OCI-LY7 (cell line): ENCODE results near the gene CERS4. TPM values are rescaled to one million over a fixed set of nuclear protein-coding genes. Genes with fewer than 3 reads are reported as not detected.

Experiments used
- BruUV-seq: library from RNA; stranded (reverse); fragments of 400-500 nt; replicated peaks from 2 replicates; lab custom pipeline; 2021; lab: Mats Ljungman, UMichigan
- CTCF ChIA-PET: fragments of 300-600 bp; sonication (Branson Sonifier 250); formaldehyde crosslinking; loops from one replicate; lab custom pipeline; 2022; ENCODE audit warnings: antibody characterized with exemption; ENCODE audit not compliant: unreplicated experiment; lab: Charles Lee
- POLR2A ChIA-PET: fragments of 300-600 bp; sonication (Branson Sonifier 250); formaldehyde crosslinking; loops from one replicate; lab custom pipeline; 2022; ENCODE audit warnings: antibody characterized with exemption; lab: Charles Lee
- DNase-seq: peaks from one replicate; pipeline ENCODE4 v3.0.0-alpha.2; 2015; ENCODE audit warnings: low spot score
- H2AFZ ChIP-seq: fragments of 200-600 bp; sonication (generic), shearing (Covaris generic); 2 replicates; pipeline ENCODE4 v1.6.1; 2014; ENCODE audit warnings: mild to moderate bottlenecking, antibody characterized with exemption, low read length, moderate library complexity
- H3K27ac ChIP-seq: fragments of 200-600 bp; sonication (generic); 2 replicates; pipeline ENCODE4 v1.5.1; 2014; ENCODE audit warnings: mixed run types, low read depth, mild to moderate bottlenecking, moderate library complexity, low read length, inconsistent platforms; ENCODE audit not compliant: poor library complexity, severe bottlenecking
- H3K36me3 ChIP-seq: fragments of 200-600 bp; sonication (generic); 2 replicates; pipeline ENCODE4 v1.6.1; 2014; ENCODE audit warnings: mild to moderate bottlenecking, antibody characterized with exemption, low read length, moderate library complexity, mixed read lengths; ENCODE audit not compliant: insufficient read depth
- H3K4me1 ChIP-seq: fragments of 200-600 bp; sonication (generic); 2 replicates; pipeline ENCODE4 v1.5.1; 2014; ENCODE audit warnings: mild to moderate bottlenecking, low read length; ENCODE audit not compliant: insufficient read depth, poor library complexity, severe bottlenecking
- H3K4me2 ChIP-seq: fragments of 200-600 bp; sonication (generic); 2 replicates; pipeline ENCODE4 v1.6.1; 2014; ENCODE audit warnings: mild to moderate bottlenecking, low read length
- H3K4me3 ChIP-seq: fragments of 200-600 bp; sonication (generic); 2 replicates; pipeline ENCODE4 v1.5.1; 2014; ENCODE audit warnings: mild to moderate bottlenecking, low read depth, low read length; ENCODE audit not compliant: poor library complexity, severe bottlenecking
- H3K79me2 ChIP-seq: fragments of 200-600 bp; sonication (generic); 2 replicates; pipeline ENCODE4 v1.6.1; 2016; ENCODE audit warnings: low read depth, mild to moderate bottlenecking, low read length, moderate library complexity, mixed read lengths; ENCODE audit not compliant: insufficient read depth
- H3K9me2 ChIP-seq: fragments of 200-600 bp; sonication (generic); 2 replicates; pipeline ENCODE4 v1.6.1; 2016; ENCODE audit warnings: mild to moderate bottlenecking, low read length, mixed read lengths; ENCODE audit not compliant: insufficient read depth
- H3K9me3 ChIP-seq: fragments of 200-600 bp; sonication (generic); 2 replicates; pipeline ENCODE4 v1.6.1; 2014; ENCODE audit warnings: mild to moderate bottlenecking, mixed run types, low read length, mixed read lengths
- H4K20me1 ChIP-seq: fragments of 200-600 bp; sonication (generic); 2 replicates; pipeline ENCODE4 v1.6.1; 2014; ENCODE audit warnings: mild to moderate bottlenecking, antibody characterized with exemption, low read length, moderate library complexity, mixed read lengths; ENCODE audit not compliant: insufficient read depth
- CTCF ChIP-seq: fragments of 200-600 bp; sonication (generic); conservative IDR thresholded peaks from 2 replicates; pipeline ENCODE4 v1.5.1; 2014; ENCODE audit warnings: mild to moderate bottlenecking, antibody characterized with exemption, low read length, moderate library complexity, mixed read lengths
- EZH2phosphoT487 ChIP-seq: fragments of 200-600 bp; sonication (generic); IDR thresholded peaks from 2 replicates; pipeline ENCODE4 v1.6.1; 2018; ENCODE audit warnings: low read depth, borderline replicate concordance, mild to moderate bottlenecking, mixed run types, antibody characterized with exemption, low read length, moderate library complexity, mixed read lengths
- intact Hi-C: fragments of 100-400 bp; cut with micrococcal nuclease; formaldehyde crosslinking; loops from one replicate; pipeline ENCODE4 v1.10.0; 2022; ENCODE audit not compliant: unreplicated experiment
- total RNA-seq, 2 experiments: library from RNA; depleted of rRNA in 1 of 2; stranded (reverse); fragments of >200 nt in 1 of 2; shearing (Covaris generic) in 1 of 2; gene quantifications; 2 replicates each; pipeline ENCODE4 v1.2.3, GENCODE V29; 2014 to 2022

CERS4 gene
- total RNA-seq, 2 experiments from 2014 or later: 36.8 to 54.9 TPM

GRCh38 chr19:8302357-8302691 lies 93.2 kb downstream of the CERS4 start:
- no peaks in the 10 kb centered on the region for H4K20me1 ChIP-seq
- ChIA-PET CTCF (no interaction called here), POLR2A (interaction anchor here (0.6 kb wide), 1 partner anchor 45 kb away, joined by 3 read pairs; no protein-coding TSS in a partner anchor)
- H3K79me2 ChIP-seq: peaks cover 17% of the 10 kb centered on the region; the same call in 1 of the 2 replicates
- H3K27ac ChIP-seq: no peak overlapping the region
- H3K9me2 ChIP-seq: no peaks in the 10 kb centered on the region
- H2AFZ ChIP-seq: no peak overlapping the region
- H3K4me2 ChIP-seq: no peak overlapping the region
- H3K9me3 ChIP-seq: no peaks in the 10 kb centered on the region
- TF ChIP-seq CTCF (no peak), EZH2phosphoT487 (no peak)
- intact Hi-C loops: no loop called here
- no peak overlapping the region for H3K4me3 ChIP-seq
- no TSS peak for BruUV-seq
- DNase-seq: no peak
- peaks cover 15% of the 10 kb centered on the region for H3K4me1 ChIP-seq
- H3K36me3 ChIP-seq: peaks cover 40% of the 10 kb centered on the region

DNA sequence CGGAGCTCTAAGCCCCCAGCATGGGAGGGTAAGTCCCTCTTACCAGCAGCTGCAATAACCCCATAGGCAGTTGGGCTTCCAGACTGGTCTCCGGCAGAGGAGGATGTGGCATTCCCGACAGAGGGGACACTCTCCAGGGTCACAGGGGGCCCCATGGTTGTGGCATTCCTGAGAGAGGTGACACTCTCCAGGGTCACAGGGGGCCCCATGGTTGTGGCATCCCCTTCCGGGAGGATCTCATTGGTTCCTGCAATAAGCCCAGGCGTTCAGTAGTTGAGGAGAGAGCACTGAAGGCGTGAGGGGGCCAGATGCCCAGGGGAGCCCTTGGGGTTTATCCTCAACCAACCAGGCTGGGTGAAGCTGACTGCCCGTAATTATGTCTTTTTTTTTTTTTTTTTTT lies 93.6 kb downstream of the CERS4 start:
- no peaks in the 10 kb centered on the region for H4K20me1 ChIP-seq
- no TSS peak for BruUV-seq
- H3K9me3 ChIP-seq: no peaks in the 10 kb centered on the region
- H3K4me1 ChIP-seq: peaks cover 15% of the 10 kb centered on the region
- no peak overlapping the region for H3K4me3 ChIP-seq
- ChIA-PET CTCF (no interaction called here), POLR2A (interaction anchor here (0.6 kb wide), 1 partner anchor 46 kb away, joined by 3 read pairs; no protein-coding TSS in a partner anchor)
- TF ChIP-seq CTCF (no peak), EZH2phosphoT487 (no peak)
- H3K27ac ChIP-seq: no peak overlapping the region
- H2AFZ ChIP-seq: no peak overlapping the region
- intact Hi-C loops: no loop called here
- peaks cover 40% of the 10 kb centered on the region for H3K36me3 ChIP-seq
- DNase-seq: no peak
- peaks cover 21% of the 10 kb centered on the region; the same call in 1 of the 2 replicates for H3K79me2 ChIP-seq
- no peak overlapping the region for H3K4me2 ChIP-seq
- H3K9me2 ChIP-seq: no peaks in the 10 kb centered on the region

DNA sequence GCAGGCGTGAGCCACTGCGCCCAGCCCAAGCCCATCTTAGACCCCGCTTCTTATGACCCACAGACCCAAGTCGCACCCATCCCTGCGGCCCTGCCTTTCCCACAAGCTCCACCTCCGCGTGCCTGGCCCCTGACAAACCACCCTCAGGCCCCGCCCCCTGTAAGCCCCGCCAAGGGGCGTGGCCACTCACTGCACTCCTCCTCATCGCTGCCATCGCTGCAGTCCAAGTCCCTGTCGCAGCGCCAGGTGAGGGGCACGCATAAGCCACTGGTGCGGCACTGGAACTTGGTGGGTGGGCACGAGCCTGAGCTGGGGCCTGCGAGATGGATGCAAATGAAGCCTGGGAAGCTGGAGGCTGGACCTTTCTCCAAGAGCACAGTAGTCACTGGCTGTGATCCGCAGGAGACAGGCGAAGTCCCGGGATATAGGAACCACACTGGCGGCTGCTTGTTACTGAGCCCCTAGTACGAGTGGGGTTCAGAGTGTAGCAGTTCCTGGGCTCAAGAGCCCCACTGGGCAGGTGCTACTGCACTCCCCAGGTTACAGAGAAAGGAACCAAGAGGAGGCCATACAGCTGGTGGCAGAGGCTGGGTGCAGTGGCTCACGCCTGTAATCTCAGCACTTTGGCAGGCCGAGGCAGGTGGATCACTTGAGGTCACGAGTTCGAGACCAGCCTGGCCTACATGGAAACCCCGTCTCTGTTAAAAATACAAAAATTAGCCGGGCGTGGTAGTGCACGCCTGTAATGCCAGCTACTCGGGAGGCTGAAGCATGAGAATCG lies 95.9 kb downstream of the CERS4 start:
- DNase-seq: peak; percentile 58
- BruUV-seq: no TSS peak
- Histone ChIP-seq H3K4me1 (peaks cover 19% of the 10 kb centered on the region), H3K4me2 (0 out of 2 replicates have a peak overlapping the region, but pooled peaks have one; percentile 8), H2AFZ (no peak overlapping the region), H3K79me2 (peaks cover 22% of the 10 kb centered on the region; the same call in 1 of the 2 replicates), H3K36me3 (peaks cover 50% of the 10 kb centered on the region), H3K9me3 (no peaks in the 10 kb centered on the region), H3K9me2 (no peaks in the 10 kb centered on the region), H3K4me3 (no peak overlapping the region), H3K27ac (no peak overlapping the region), H4K20me1 (no peaks in the 10 kb centered on the region)
- intact Hi-C loops: no loop called here
- TF ChIP-seq EZH2phosphoT487 (no peak), CTCF (no peak)
- ChIA-PET CTCF (no interaction called here), POLR2A (no interaction called here)
